ENCODE results near the gene FAT3.

- TF ChIP-seq CTCF (IDR thresholded peaks at IDR 0.05) (no peak), POLR2A (IDR thresholded peaks at IDR 0.05) (no peak)
Measured at GRCh38 chr11:92212530-92212929, 12.1 kb upstream of the FAT3 start.

All from tibial nerve (tissue), 3 donors.